Choroid plexus epithelial cell (primary cell): Measurements from ENCODE around the gene STAMBPL1.

Experiments
- DNase-seq: peaks from one replicate; pipeline ENCODE4 v3.0.0-alpha.2; 2010; ENCODE audit warnings: low read depth
- H3K4me3 ChIP-seq: 2 replicates; pipeline ENCODE4 v1.5.1; 2011; ENCODE audit warnings: low read depth, mild to moderate bottlenecking, control low read depth, low read length, moderate library complexity
- TF ChIP-seq, protein P1 (sequence below): conservative IDR thresholded peaks from 2 replicates; pipeline ENCODE4 v1.5.1; 2011; ENCODE audit warnings: low read depth, mild to moderate bottlenecking, control low read depth, inconsistent platforms, low read length, moderate library complexity

The STAMBPL1 gene

DNA sequence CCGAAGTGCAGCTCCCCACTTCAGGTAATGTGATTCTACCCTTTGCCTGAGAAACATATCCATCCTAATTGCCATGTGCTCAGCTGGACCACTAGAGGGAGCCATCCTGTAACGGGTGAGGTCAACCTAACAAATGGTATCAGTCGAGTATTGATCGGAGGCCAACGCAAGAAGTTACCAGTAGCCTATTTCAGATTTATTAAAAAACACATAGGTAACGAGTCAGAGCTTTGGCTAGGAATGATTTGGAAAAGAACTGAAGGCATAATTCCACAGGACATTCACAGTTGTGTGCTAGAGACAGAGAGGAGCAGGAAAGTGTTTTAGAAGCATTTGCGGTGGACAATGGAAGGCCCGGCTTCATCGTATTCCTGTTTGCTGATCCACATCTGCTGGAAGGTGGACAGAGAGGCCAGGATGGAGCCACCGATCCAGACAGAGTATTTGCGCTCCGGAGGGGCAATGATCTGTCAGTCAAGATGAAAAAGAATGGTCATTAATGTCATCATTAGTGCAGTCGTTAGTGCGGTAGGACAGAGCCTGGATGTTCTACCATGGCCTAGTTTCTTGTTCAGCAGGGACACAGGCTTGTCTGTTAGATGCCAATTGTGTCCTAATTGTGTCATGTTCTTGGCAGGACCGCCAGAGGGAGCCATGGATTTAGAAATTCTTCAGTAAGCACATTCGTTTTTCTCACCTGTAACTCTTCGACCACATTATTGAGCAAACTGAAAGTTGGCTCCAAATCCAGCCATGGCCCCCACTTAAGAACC, 55.0 kb downstream of the STAMBPL1 start:
- TF ChIP-seq, protein P1, sequence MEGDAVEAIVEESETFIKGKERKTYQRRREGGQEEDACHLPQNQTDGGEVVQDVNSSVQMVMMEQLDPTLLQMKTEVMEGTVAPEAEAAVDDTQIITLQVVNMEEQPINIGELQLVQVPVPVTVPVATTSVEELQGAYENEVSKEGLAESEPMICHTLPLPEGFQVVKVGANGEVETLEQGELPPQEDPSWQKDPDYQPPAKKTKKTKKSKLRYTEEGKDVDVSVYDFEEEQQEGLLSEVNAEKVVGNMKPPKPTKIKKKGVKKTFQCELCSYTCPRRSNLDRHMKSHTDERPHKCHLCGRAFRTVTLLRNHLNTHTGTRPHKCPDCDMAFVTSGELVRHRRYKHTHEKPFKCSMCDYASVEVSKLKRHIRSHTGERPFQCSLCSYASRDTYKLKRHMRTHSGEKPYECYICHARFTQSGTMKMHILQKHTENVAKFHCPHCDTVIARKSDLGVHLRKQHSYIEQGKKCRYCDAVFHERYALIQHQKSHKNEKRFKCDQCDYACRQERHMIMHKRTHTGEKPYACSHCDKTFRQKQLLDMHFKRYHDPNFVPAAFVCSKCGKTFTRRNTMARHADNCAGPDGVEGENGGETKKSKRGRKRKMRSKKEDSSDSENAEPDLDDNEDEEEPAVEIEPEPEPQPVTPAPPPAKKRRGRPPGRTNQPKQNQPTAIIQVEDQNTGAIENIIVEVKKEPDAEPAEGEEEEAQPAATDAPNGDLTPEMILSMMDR, result peak; percentile 94
- H3K4me3 ChIP-seq, result no peak overlapping the region
- peak; percentile 93 for DNase-seq

DNA sequence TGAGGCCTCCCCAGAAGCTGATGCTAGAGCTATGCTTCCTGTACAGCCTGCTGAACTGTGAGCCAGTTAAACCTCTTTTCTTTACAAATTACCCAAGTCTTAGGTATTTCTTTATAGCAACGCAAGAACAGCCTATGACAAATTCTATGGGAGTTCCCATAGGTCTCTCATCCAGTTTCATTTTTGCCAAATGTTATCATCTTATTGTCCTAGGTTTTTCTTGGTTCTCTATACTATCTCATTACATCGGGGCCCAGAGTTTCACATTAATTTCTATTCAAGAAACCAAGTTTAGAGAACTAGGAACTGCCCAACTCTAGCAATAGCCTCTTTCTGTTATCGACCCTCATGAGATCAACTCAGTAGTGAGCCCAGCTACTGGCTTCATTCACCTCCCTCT, 56.6 kb downstream of the STAMBPL1 start:
- no peak for DNase-seq
- TF ChIP-seq, protein P1, result no peak
- H3K4me3 ChIP-seq, result no peak overlapping the region

DNA sequence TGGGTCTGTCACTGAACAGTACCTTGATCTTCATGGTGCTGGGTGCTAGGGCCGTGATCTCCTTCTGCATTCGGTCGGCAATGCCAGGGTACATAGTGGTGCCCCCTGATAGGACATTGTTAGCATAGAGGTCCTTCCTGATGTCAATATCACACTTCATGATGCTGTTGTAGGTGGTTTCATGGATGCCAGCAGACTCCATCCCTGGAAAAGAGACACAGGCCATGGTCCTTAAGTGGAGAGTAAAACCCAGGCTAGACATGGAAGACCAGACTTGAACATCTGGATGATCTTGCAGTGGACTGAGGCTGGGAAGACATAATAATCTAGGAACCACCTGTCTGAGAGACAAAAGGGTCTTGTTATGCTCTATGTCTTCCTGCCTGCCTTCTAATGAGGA, 58.0 kb downstream of the STAMBPL1 start:
- no peak for DNase-seq
- no peak overlapping the region for H3K4me3 ChIP-seq
- TF ChIP-seq, protein P1, result no peak

DNA sequence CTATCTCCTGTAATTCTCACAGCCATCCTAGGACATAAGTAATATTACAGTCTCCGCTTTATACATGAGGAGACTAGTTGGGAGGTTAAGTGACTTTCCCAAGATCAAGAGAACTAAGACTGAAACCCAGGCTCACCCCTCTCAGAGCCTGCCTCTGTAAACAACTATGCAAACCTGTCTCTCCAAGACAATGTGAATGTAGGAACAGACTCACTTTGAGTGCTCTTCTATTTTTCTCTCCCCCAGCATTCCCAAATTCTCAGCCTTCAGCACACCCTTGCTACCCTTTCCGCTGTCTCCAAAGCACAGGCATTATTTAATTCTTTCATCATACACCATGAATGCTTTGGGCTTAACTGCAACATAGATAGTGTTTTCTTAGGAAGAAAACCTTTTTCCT, 58.9 kb downstream of the STAMBPL1 start:
- H3K4me3 ChIP-seq, result no peak overlapping the region

DNA sequence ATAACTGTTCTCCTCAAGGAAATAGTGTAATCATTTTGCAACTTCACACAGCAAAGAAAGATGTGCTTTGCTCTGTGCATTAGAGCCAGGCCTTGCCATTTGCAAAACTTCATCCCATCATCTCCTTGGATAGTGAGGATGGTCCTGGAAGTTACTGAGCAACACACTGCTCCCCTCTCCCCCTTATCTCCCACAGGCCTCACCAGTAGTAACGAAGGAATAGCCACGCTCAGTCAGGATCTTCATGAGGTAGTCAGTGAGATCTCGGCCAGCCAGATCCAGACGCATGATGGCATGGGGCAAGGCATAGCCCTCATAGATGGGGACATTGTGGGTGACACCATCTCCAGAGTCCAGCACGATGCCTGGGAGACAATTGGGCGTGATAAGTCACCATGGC, 61.0 kb downstream of the STAMBPL1 start:
- no peak for DNase-seq
- no peak overlapping the region for H3K4me3 ChIP-seq
- TF ChIP-seq, protein P1, result no peak

More for the DNA sequence above, 58.9 kb downstream of the STAMBPL1 start:
- TF ChIP-seq, protein P1, result no peak
- no peak for DNase-seq

DNA sequence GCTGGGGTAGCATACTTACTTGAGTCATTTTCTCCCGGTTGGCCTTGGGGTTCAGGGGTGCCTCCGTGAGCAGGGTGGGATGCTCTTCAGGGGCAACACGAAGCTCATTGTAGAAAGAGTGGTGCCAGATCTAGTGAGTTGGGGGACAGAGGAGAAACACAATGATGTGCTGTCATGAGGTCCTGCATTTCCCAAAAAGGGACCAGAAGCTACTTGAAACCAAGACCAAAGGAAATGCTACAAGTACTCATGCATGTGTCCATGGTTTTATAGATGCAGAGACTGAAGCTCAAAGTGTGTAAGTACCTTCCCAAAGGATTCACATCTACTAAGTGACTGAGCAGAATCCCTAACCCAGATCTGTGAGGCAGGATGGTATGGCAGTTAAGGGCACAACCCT, 63.7 kb downstream of the STAMBPL1 start:
- TF ChIP-seq, protein P1, result no peak

DNA sequence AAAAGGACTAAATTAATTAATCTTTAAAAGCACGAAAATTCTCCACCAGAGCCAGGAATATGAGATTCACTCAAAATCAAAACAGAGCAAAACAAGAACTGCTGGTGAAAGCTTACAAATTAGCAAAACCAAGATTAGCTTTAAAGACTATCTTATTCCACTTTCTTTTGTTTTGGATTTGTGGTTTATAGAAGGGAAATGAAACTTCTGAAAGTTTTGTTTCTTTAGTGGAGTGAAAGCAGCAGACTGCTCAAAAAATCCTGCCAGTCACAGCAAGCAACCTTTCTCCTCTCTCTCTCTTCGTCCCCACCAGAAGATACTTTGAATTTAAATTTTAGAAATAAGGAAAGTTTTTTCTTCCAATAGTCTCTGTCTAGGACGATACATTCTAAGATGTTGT, 64.8 kb downstream of the STAMBPL1 start:
- DNase-seq, result no peak
- TF ChIP-seq, protein P1, result no peak
- H3K4me3 ChIP-seq, result no peak overlapping the region

More for the DNA sequence above, 63.7 kb downstream of the STAMBPL1 start:
- DNase-seq, result no peak
- no peak overlapping the region for H3K4me3 ChIP-seq
